ENCODE measurements around the gene PCDHB5. TPM values are rescaled to one million over a fixed set of nuclear protein-coding genes. Genes with fewer than 3 reads are reported as not detected.
"Not testable (repeated sequence)": the region's sequence is repeated elsewhere in the genome, so short reads cannot be mapped to it uniquely, and the experiment has no call there.

Gene PCDHB5
- total and polyA plus RNA-seq, 10 donors = 0.20 to 3.4 (median 1.3) TPM

GRCh38 chr5:141150993-141151325 lies 16.0 kb downstream of the PCDHB5 start:
- intact Hi-C loops (cut with DNase I; ENCODE audit: low total_unique reads) = no loop called here
- Histone ChIP-seq H3K9me3 (peaks cover 0 to 89% (median 59%) of the 10 kb centered on the region in 8 donors), H3K27ac (no peak overlapping the region), H3K4me3 (no peak overlapping the region), H3K36me3 (no peaks in the 10 kb centered on the region), H3K4me1 (no peaks in the 10 kb centered on the region), H3K27me3 (replicated peaks in 1 of 7) (peaks cover 0 to 62% (median 0%) of the 10 kb centered on the region in 7 donors)
- WGBS, 5 donors = 31 to 48% (median 42%) methylated on average over 13 of the region's 13 CpGs
- no peak for DNase-seq
- TF ChIP-seq POLR2AphosphoS5 (IDR thresholded peaks at IDR 0.05) (no peak), POLR2A (IDR thresholded peaks at IDR 0.05) (no peak)
- TF ChIP-seq, protein P1, sequence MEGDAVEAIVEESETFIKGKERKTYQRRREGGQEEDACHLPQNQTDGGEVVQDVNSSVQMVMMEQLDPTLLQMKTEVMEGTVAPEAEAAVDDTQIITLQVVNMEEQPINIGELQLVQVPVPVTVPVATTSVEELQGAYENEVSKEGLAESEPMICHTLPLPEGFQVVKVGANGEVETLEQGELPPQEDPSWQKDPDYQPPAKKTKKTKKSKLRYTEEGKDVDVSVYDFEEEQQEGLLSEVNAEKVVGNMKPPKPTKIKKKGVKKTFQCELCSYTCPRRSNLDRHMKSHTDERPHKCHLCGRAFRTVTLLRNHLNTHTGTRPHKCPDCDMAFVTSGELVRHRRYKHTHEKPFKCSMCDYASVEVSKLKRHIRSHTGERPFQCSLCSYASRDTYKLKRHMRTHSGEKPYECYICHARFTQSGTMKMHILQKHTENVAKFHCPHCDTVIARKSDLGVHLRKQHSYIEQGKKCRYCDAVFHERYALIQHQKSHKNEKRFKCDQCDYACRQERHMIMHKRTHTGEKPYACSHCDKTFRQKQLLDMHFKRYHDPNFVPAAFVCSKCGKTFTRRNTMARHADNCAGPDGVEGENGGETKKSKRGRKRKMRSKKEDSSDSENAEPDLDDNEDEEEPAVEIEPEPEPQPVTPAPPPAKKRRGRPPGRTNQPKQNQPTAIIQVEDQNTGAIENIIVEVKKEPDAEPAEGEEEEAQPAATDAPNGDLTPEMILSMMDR (IDR thresholded peaks at IDR 0.05 in 8 of 11, conservative IDR thresholded peaks at IDR 0.05 in 3 of 11) = no peak

- Histone ChIP-seq H3K27me3 (replicated peaks in 1 of 7) (peaks cover 0 to 65% (median 5%) of the 10 kb centered on the region in 7 donors), H3K9me3 (peaks cover 0 to 96% (median 63%) of the 10 kb centered on the region in 8 donors)
- DNase-seq; H3K4me1 ChIP-seq; H3K27ac ChIP-seq; H3K4me3 ChIP-seq; H3K36me3 ChIP-seq; intact Hi-C loops (cut with DNase I; ENCODE audit: low total_unique reads): not testable (repeated sequence)
- WGBS, 5 donors = 27 to 52% (median 42%) methylated on average over 15 to 39 of the region's 41 CpGs
These were observed 16.6 kb downstream of the PCDHB5 start for GRCh38 chr5:141151632-141152031.

GRCh38 chr5:141152096-141152495 lies 17.1 kb downstream of the PCDHB5 start:
- DNase-seq; H3K36me3 ChIP-seq; H3K4me1 ChIP-seq; H3K27ac ChIP-seq; H3K4me3 ChIP-seq; intact Hi-C loops (cut with DNase I; ENCODE audit: low total_unique reads): not testable (repeated sequence)
- peaks cover 0 to 98% (median 67%) of the 10 kb centered on the region in 8 donors for H3K9me3 ChIP-seq
- WGBS, 5 donors = 28 to 55% (median 34%) methylated on average over 9 to 36 of the region's 36 CpGs
- H3K27me3 ChIP-seq (replicated peaks in 1 of 7) = peaks cover 0 to 69% (median 7%) of the 10 kb centered on the region in 7 donors

GRCh38 chr5:141155540-141156374 lies 20.8 kb downstream of the PCDHB5 start:
- Histone ChIP-seq H3K27ac (no peak overlapping the region), H3K9me3 (peaks cover 0 to 94% (median 62%) of the 10 kb centered on the region in 8 donors), H3K4me3 (no peak overlapping the region), H3K27me3 (replicated peaks in 1 of 7) (peaks cover 0 to 76% (median 7%) of the 10 kb centered on the region in 7 donors), H3K4me1 (no peaks in the 10 kb centered on the region), H3K36me3 (no peaks in the 10 kb centered on the region)
- no peak for TF ChIP-seq POLR2A (IDR thresholded peaks at IDR 0.05)
- TF ChIP-seq, protein P1 (IDR thresholded peaks at IDR 0.05 in 8 of 11, conservative IDR thresholded peaks at IDR 0.05 in 3 of 11) = no peak
- TF ChIP-seq POLR2AphosphoS5 (IDR thresholded peaks at IDR 0.05) = no peak
- intact Hi-C loops (cut with DNase I; ENCODE audit: low total_unique reads) = no loop called here
- 28 to 42% (median 35%) methylated on average over 21 of the region's 21 CpGs for WGBS, 5 donors
- no peak for DNase-seq

- intact Hi-C loops (cut with DNase I; ENCODE audit: low total_unique reads); H3K4me1 ChIP-seq; H3K27ac ChIP-seq; H3K36me3 ChIP-seq; H3K4me3 ChIP-seq; DNase-seq: not testable (repeated sequence)
- H3K27me3 ChIP-seq (replicated peaks in 1 of 7) = peaks cover 0 to 60% (median 7%) of the 10 kb centered on the region in 7 donors
- WGBS, 5 donors = 28 to 60% (median 46%) methylated on average over 8 to 38 of the region's 38 CpGs
- peaks cover 0 to 94% (median 51%) of the 10 kb centered on the region in 8 donors for H3K9me3 ChIP-seq
These were observed 22.4 kb downstream of the PCDHB5 start for GRCh38 chr5:141157356-141157755.

GRCh38 chr5:141157901-141158300 lies 22.9 kb downstream of the PCDHB5 start:
- Histone ChIP-seq H3K9me3 (peaks cover 0 to 94% (median 52%) of the 10 kb centered on the region in 8 donors), H3K27me3 (replicated peaks in 1 of 7) (peaks cover 0 to 54% (median 7%) of the 10 kb centered on the region in 7 donors)
- DNase-seq; H3K36me3 ChIP-seq; H3K27ac ChIP-seq; H3K4me1 ChIP-seq; H3K4me3 ChIP-seq; intact Hi-C loops (cut with DNase I; ENCODE audit: low total_unique reads): not testable (repeated sequence)
- 37 to 52% (median 43%) methylated on average over 11 to 22 of the region's 28 CpGs for WGBS, 5 donors

All from spleen (tissue), 11 donors.